ENCODE measurements around the gene ZCWPW2.

ZCWPW2 gene, protein sequence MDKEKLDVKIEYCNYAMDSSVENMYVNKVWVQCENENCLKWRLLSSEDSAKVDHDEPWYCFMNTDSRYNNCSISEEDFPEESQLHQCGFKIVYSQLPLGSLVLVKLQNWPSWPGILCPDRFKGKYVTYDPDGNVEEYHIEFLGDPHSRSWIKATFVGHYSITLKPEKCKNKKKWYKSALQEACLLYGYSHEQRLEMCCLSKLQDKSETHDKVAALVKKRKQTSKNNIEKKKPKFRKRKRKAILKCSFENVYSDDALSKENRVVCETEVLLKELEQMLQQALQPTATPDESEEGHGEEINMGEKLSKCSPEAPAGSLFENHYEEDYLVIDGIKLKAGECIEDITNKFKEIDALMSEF

DNA sequence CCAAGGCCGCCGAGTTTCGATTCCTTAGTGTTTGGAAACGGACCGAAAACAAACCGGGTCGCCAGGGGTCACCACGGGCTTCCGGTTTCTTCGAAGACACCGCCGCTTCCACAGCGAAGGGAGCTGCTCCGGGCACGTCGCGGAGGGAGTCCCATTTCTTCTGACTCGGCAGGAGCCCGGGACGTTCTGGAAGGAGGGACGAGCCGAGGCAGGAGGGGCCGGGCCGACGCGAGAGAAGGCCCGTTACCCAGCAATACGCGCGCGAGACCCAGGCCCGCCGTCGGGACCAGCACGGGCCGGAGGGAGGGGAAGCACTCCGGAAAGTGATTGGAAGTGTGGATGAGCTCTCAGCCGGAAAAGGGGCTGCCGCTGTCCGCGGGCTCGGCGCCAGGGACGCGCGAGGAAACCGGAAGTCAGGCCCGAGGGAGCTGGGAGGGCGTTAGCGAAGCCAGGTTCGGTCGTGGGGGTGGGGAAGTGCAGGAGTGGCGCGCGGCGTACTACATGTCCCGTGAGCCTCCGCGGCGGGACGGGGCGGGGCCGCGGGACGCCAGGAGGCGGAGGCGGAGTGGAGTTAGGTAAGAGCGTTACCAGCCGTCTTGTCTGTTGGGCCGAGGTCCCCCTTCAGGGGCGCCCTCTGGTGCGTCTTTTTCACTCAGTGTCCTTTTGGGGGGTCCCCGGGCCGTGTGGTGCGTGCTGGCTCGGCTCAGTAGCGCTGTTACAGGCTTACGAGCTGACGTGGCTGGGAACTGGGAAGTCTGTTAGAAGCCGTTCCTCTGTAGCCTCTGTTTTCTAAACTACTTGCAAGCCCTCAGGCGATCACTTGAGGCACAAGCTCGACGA lies at the start of gene ZCWPW2, which contains the start of gene AZI2:
TSS of gene ZCWPW2 (plus strand) at position 93 of the 840 bp plus-strand sequence. CDS start 64,348 bp downstream, outside the sequence.
TSS of gene AZI2 (minus strand) at position 196 of the 840 bp plus-strand sequence. CDS start 8,207 bp downstream, outside the sequence.
- DNase-seq (ENCODE audit: low read depth) = peak; percentile 97
- TF ChIP-seq, protein P1, sequence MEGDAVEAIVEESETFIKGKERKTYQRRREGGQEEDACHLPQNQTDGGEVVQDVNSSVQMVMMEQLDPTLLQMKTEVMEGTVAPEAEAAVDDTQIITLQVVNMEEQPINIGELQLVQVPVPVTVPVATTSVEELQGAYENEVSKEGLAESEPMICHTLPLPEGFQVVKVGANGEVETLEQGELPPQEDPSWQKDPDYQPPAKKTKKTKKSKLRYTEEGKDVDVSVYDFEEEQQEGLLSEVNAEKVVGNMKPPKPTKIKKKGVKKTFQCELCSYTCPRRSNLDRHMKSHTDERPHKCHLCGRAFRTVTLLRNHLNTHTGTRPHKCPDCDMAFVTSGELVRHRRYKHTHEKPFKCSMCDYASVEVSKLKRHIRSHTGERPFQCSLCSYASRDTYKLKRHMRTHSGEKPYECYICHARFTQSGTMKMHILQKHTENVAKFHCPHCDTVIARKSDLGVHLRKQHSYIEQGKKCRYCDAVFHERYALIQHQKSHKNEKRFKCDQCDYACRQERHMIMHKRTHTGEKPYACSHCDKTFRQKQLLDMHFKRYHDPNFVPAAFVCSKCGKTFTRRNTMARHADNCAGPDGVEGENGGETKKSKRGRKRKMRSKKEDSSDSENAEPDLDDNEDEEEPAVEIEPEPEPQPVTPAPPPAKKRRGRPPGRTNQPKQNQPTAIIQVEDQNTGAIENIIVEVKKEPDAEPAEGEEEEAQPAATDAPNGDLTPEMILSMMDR (IDR thresholded peaks at IDR 0.05; ENCODE audit: insufficient read depth, low read depth, low read length, missing control alignments) = no peak
- peak within 1 kb of the TSS; percentile 85 for H3K4me3 ChIP-seq (ENCODE audit: low read length)

DNA sequence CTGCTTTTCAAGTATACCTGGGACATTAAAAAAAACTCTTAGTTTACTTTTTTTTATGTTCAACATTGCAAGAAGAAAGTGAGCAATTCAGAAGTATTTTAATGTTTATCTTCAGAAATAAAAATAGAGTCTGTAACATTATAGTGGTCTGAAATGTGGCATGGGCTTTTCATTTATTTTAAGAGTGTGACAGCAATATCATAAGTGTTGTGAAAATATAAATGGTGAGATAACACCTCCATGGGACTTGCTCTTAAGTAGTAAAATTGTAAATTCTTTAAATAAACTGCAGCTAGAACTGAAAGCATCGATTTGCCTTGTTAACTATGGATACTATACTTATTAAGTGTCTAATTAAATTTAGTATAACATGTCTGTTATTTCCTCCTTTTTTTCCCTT lies 48.8 kb upstream of the ZCWPW2 start:
- DNase-seq (ENCODE audit: low read depth) = no peak
- no peak overlapping the region for H3K4me3 ChIP-seq (ENCODE audit: low read length)
- TF ChIP-seq, protein P1 (IDR thresholded peaks at IDR 0.05; ENCODE audit: insufficient read depth, low read depth, low read length, missing control alignments) = no peak

DNA sequence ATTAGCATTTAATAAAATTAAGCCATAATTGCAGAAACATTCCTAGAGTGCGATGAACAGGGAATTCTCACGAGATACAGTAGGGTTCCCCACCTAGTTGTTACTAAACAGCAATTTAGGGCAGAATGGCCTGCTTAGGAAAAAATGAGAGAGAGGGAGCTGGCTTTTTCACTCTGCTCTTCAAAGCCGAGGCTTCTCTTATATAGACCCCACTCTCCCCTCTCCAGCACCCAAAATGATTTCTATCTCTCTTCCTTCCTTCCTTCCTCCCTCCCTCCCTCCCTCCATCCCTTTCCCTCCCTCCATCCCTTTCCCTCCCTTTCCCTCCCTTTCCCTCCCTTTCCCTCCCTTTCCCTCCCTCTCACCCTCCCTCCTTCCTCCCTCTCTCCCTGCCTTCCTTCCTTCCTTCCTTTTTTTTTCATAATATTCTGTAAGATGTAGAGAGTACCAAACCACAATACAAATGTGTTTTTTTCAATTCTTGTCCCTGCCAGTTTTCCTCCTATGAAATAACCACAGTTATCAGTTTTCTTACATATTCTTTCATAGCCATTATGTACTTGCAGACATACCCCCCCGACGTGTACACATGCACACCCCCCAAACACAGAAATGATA lies 48.1 kb upstream of the ZCWPW2 start:
- no peak for DNase-seq (ENCODE audit: low read depth)
- TF ChIP-seq, protein P1 (IDR thresholded peaks at IDR 0.05; ENCODE audit: insufficient read depth, low read depth, low read length, missing control alignments) = no peak
- H3K4me3 ChIP-seq (ENCODE audit: low read length) = no peak overlapping the region

DNA sequence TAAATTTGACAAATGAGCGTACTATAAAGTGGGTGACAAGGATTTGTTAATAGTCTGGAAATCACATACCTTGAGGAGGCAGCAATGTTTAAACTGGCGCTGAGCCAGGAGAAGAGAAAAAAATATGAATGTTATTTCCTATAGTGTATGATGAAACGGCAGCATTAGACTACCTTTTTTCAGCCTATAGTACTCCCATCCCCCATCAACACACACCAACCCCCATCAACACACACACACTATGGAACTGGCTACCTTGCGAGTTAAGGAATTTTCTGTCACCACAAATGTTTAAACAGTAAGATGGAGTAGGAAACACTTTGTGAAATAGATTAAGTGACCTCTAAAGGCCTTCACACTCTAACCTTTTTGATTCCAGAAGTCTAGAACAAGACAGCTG lies 46.8 kb upstream of the ZCWPW2 start:
- TF ChIP-seq, protein P1 (IDR thresholded peaks at IDR 0.05; ENCODE audit: insufficient read depth, low read depth, low read length, missing control alignments) = no peak
- DNase-seq (ENCODE audit: low read depth) = peak; percentile 35
- H3K4me3 ChIP-seq (ENCODE audit: low read length) = no peak overlapping the region

DNA sequence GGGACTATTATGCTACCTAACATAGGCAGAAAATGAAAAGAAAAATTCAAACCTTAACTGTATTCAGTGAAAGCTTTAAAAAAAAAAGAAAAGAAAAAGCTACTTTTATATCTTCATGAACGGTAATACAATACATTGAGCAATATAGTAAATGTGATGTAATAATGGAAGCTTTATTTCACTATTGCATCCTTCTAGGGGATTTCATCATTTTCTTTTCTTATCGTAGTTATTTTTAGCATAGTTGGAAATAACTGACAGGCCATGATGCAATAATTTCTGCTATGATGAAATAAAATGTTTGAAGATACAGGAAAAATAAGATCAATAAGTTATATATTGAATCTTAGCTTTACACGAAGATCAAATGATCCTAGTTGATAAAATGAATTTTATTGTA lies 40.3 kb upstream of the ZCWPW2 start:
- TF ChIP-seq, protein P1 (IDR thresholded peaks at IDR 0.05; ENCODE audit: insufficient read depth, low read depth, low read length, missing control alignments) = no peak
- H3K4me3 ChIP-seq (ENCODE audit: low read length) = no peak overlapping the region
- no peak for DNase-seq (ENCODE audit: low read depth)

DNA sequence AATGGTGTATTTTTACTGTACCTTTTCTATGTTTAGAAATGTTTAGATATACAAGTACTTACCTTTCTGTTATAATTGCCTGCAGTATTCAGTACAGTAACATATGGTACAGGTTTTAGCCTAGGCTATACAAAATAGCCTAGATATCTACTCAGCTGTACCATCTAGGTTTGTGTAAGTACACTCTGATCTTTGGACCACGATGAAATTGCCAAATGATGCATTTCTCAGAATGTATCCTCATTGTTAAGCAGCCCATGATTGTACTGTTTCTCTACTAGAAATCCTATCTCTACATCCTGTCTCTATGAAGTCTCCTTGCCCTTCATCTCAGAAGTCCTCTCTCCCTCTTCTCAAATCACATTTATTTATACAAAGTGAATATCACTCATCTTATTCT lies 32.8 kb upstream of the ZCWPW2 start:
- DNase-seq (ENCODE audit: low read depth) = no peak
- TF ChIP-seq, protein P1 (IDR thresholded peaks at IDR 0.05; ENCODE audit: insufficient read depth, low read depth, low read length, missing control alignments) = no peak
- H3K4me3 ChIP-seq (ENCODE audit: low read length) = no peak overlapping the region

All from epithelial cell of esophagus (primary cell).